Cardiac muscle cell (in vitro differentiated cells and primary cell): Measurements from ENCODE around the gene BPI. TPM values are rescaled to one million over a fixed set of nuclear protein-coding genes. Genes with fewer than 3 reads are reported as not detected.
A peak's percentile ranks its signal among the peaks of the same experiment; 100 is the strongest.

Source experiments
- DNase-seq, 2 donors: peaks; one replicate each; pipeline versions ENCODE4 v3.0.0 to v3.0.0-alpha.2; 2010 to 2017; ENCODE audit warnings: low read depth in 1 of 2, low spot score in 1 of 2
- H3K27ac ChIP-seq: fragments of 200-600 bp; sonication (generic); 2 replicates; pipeline ENCODE4 v1.5.1; 2016
- H3K27me3 ChIP-seq: fragments of 200-600 bp; sonication (generic); 2 replicates; pipeline ENCODE4 v1.6.0; 2016; ENCODE audit warnings: control low read depth
- H3K36me3 ChIP-seq: fragments of 200-600 bp; sonication (generic); 2 replicates; pipeline ENCODE4 v1.5.1; 2016; ENCODE audit warnings: control low read depth
- H3K4me1 ChIP-seq: fragments of 200-600 bp; sonication (generic); 2 replicates; pipeline ENCODE4 v1.8.1; 2017; ENCODE audit warnings: low read depth, mild to moderate bottlenecking, mixed run types
- H3K4me3 ChIP-seq: fragments of 200-600 bp; sonication (generic); 2 replicates; pipeline ENCODE4 v1.5.1; 2016; ENCODE audit warnings: mild to moderate bottlenecking
- H3K9me3 ChIP-seq: fragments of 200-600 bp; sonication (generic); 2 replicates; pipeline ENCODE4 v1.5.1; 2017; ENCODE audit warnings: low read depth, mild to moderate bottlenecking, control low read depth
- CTCF ChIP-seq: IDR thresholded peaks from 2 replicates; pipeline ENCODE4 v1.5.1; 2012; ENCODE audit warnings: low read depth, mild to moderate bottlenecking, low read length
- polyA plus RNA-seq: library from polyadenylated mRNA; unstranded; fragments of >200 nt; fragmentation: Nextera tagmentation; extraction: Ambion mirVana; gene quantifications from 2 replicates; pipeline ENCODE4 v1.2.1, GENCODE V29; 2016
- total RNA-seq: library from RNA; depleted of rRNA; stranded (reverse); fragments of >200 nt; gene quantifications from 2 replicates; pipeline ENCODE4 v1.2.3, GENCODE V29; 2016

Gene BPI
- total and polyA plus RNA-seq, 2 experiments from 2014 or later: not detected

GRCh38 chr20:38271608-38272120 lies 32.3 kb upstream of the BPI start:
- no peaks in the 10 kb centered on the region for H3K4me1 ChIP-seq
- no peak overlapping the region for H3K4me3 ChIP-seq
- TF ChIP-seq CTCF: no peak
- H3K9me3 ChIP-seq: no peaks in the 10 kb centered on the region
- H3K27ac ChIP-seq: no peak overlapping the region
- DNase-seq: peak in 1 of 2 donors; percentile 23
- no peaks in the 10 kb centered on the region for H3K36me3 ChIP-seq
- H3K27me3 ChIP-seq: no peaks in the 10 kb centered on the region

GRCh38 chr20:38272398-38272797 lies 31.6 kb upstream of the BPI start:
- Histone ChIP-seq H3K27me3 (no peaks in the 10 kb centered on the region), H3K27ac (no peak overlapping the region), H3K4me1 (no peaks in the 10 kb centered on the region), H3K9me3 (no peaks in the 10 kb centered on the region), H3K36me3 (no peaks in the 10 kb centered on the region), H3K4me3 (no peak overlapping the region)
- TF ChIP-seq CTCF: no peak
- DNase-seq: peak in 1 of 2 donors; percentile 53

GRCh38 chr20:38272961-38273360 lies 31.0 kb upstream of the BPI start:
- peak in 1 of 2 donors; percentile 63 for DNase-seq
- Histone ChIP-seq H3K27ac (no peak overlapping the region), H3K9me3 (no peaks in the 10 kb centered on the region), H3K4me3 (no peak overlapping the region), H3K27me3 (no peaks in the 10 kb centered on the region), H3K36me3 (no peaks in the 10 kb centered on the region), H3K4me1 (no peaks in the 10 kb centered on the region)
- no peak for TF ChIP-seq CTCF

- Histone ChIP-seq H3K27me3 (no peaks in the 10 kb centered on the region), H3K9me3 (no peaks in the 10 kb centered on the region), H3K27ac (no peak overlapping the region), H3K4me1 (no peaks in the 10 kb centered on the region), H3K36me3 (no peaks in the 10 kb centered on the region), H3K4me3 (no peak overlapping the region)
- DNase-seq: peak in 1 of 2 donors; percentile 81
- no peak for TF ChIP-seq CTCF
Observed at GRCh38 chr20:38275815-38276550, 28.0 kb upstream of the BPI start.

GRCh38 chr20:38277285-38277684 lies 26.7 kb upstream of the BPI start:
- Histone ChIP-seq H3K27me3 (no peaks in the 10 kb centered on the region), H3K9me3 (no peaks in the 10 kb centered on the region), H3K27ac (no peak overlapping the region), H3K4me3 (no peak overlapping the region), H3K36me3 (no peaks in the 10 kb centered on the region), H3K4me1 (no peaks in the 10 kb centered on the region)
- no peak for DNase-seq
- no peak for TF ChIP-seq CTCF
